HEK293 (cell line): ENCODE data around the gene BCL11B.

ENCODE experiments used
- PRDM1 ChIP-seq: fragments of 450-650 bp; formaldehyde crosslinking; IDR thresholded peaks from 2 replicates; pipeline ENCODE4; 2016; ENCODE audit warnings: missing biosample characterization, missing genetic modification characterization
- ZBTB8A ChIP-seq: fragments of 450-650 bp; formaldehyde crosslinking; IDR thresholded peaks from 2 replicates; pipeline ENCODE4 v1.5.1; 2016; ENCODE audit warnings: missing biosample characterization, missing genetic modification characterization
- ZFP3 ChIP-seq: fragments of 450-650 bp; formaldehyde crosslinking; IDR thresholded peaks from 2 replicates; pipeline ENCODE4 v1.5.1; 2016; ENCODE audit warnings: low read depth, missing biosample characterization, missing genetic modification characterization
- ZNF423 ChIP-seq: fragments of 450-650 bp; formaldehyde crosslinking; IDR thresholded peaks from 2 replicates; pipeline ENCODE4 v1.5.1; 2016; ENCODE audit warnings: missing biosample characterization, missing genetic modification characterization
- ZNF530 ChIP-seq: fragments of 450-650 bp; formaldehyde crosslinking; IDR thresholded peaks from 2 replicates; pipeline ENCODE4 v1.5.1; 2016; ENCODE audit warnings: low read depth, missing biosample characterization, missing genetic modification characterization
- ZNF768 ChIP-seq: fragments of 450-650 bp; formaldehyde crosslinking; IDR thresholded peaks from 2 replicates; pipeline ENCODE4 v1.5.1; 2018; ENCODE audit warnings: missing biosample characterization, mild to moderate bottlenecking, missing genetic modification characterization
- TF ChIP-seq, protein P1 (sequence below): fragments of 450-650 bp; IDR thresholded peaks from 2 replicates; pipeline ENCODE4 v1.5.1; 2018; ENCODE audit warnings: missing biosample characterization, mild to moderate bottlenecking, missing genetic modification characterization
- TF ChIP-seq, protein P2 (sequence below): fragments of 450-650 bp; formaldehyde crosslinking; IDR thresholded peaks from 2 replicates; pipeline ENCODE4 v1.5.1; 2016; ENCODE audit warnings: missing biosample characterization, missing genetic modification characterization
- TF ChIP-seq, protein P3 (sequence below): fragments of 450-650 bp; formaldehyde crosslinking; IDR thresholded peaks from 2 replicates; pipeline ENCODE4 v1.5.1; 2016; ENCODE audit warnings: missing biosample characterization, missing genetic modification characterization, low read depth
- TF ChIP-seq, protein P4 (sequence below): fragments of 450-650 bp; formaldehyde crosslinking; IDR thresholded peaks from 2 replicates; pipeline ENCODE4 v1.5.1; 2016; ENCODE audit warnings: missing biosample characterization, missing genetic modification characterization
- TF ChIP-seq, protein P5 (sequence below): fragments of 450-650 bp; formaldehyde crosslinking; IDR thresholded peaks from 2 replicates; pipeline ENCODE4 v1.5.1; 2017; ENCODE audit warnings: missing biosample characterization, missing genetic modification characterization
- TF ChIP-seq, protein P6 (sequence below): fragments of 450-650 bp; formaldehyde crosslinking; IDR thresholded peaks from 2 replicates; pipeline ENCODE4 v1.5.1; 2016; ENCODE audit warnings: missing biosample characterization, missing genetic modification characterization

DNA sequence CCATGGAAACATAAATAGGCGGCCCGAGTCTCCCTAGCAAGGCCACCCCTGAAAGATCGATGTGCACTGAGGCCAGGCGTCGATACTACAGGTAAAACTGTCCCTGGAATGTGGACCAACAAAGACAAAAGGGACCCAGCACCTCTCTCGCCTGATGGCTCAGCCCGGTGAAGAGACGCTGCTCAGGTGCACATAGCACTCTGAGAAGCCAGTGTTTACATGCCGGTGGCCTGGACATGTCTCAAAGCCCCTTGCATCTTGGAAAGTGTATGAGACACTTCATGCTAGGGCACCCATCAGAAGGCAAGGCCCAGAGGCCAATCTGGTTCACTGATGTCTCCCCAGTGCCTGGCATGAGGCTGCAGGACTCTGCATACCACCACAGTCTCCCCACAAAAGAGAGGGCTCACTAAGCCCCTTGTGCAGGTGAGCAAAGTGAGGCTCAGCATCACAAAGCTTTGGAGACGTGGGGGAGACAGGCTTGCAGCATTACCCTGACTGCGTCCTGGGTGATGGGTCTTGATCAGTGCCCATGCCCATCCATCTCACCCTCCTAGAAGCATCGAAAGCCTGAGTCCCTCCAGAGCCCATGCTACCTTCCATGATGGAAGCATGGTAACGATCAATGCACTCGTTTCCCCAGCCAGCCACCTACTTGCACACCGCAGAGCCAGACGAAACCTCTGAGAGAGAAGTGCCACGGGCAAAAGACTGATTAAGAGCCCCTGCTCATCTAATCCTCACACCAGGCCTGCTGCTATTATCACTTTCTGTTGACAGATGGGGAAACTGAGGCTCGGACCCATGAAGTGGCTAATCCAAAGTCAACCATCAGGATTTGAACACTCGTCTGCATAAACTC is 16.1 kb downstream of the BCL11B start:
- TF ChIP-seq ZNF530 (tag by site-specific recombination) = no peak
- TF ChIP-seq, protein P1, sequence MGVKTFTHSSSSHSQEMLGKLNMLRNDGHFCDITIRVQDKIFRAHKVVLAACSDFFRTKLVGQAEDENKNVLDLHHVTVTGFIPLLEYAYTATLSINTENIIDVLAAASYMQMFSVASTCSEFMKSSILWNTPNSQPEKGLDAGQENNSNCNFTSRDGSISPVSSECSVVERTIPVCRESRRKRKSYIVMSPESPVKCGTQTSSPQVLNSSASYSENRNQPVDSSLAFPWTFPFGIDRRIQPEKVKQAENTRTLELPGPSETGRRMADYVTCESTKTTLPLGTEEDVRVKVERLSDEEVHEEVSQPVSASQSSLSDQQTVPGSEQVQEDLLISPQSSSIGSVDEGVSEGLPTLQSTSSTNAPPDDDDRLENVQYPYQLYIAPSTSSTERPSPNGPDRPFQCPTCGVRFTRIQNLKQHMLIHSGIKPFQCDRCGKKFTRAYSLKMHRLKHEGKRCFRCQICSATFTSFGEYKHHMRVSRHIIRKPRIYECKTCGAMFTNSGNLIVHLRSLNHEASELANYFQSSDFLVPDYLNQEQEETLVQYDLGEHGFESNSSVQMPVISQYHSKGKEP (tag by site-specific recombination) = no peak
- no peak for TF ChIP-seq ZNF768 (tag by site-specific recombination)
- TF ChIP-seq, protein P2, sequence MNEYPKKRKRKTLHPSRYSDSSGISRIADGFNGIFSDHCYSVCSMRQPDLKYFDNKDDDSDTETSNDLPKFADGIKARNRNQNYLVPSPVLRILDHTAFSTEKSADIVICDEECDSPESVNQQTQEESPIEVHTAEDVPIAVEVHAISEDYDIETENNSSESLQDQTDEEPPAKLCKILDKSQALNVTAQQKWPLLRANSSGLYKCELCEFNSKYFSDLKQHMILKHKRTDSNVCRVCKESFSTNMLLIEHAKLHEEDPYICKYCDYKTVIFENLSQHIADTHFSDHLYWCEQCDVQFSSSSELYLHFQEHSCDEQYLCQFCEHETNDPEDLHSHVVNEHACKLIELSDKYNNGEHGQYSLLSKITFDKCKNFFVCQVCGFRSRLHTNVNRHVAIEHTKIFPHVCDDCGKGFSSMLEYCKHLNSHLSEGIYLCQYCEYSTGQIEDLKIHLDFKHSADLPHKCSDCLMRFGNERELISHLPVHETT = no peak
- TF ChIP-seq, protein P3, sequence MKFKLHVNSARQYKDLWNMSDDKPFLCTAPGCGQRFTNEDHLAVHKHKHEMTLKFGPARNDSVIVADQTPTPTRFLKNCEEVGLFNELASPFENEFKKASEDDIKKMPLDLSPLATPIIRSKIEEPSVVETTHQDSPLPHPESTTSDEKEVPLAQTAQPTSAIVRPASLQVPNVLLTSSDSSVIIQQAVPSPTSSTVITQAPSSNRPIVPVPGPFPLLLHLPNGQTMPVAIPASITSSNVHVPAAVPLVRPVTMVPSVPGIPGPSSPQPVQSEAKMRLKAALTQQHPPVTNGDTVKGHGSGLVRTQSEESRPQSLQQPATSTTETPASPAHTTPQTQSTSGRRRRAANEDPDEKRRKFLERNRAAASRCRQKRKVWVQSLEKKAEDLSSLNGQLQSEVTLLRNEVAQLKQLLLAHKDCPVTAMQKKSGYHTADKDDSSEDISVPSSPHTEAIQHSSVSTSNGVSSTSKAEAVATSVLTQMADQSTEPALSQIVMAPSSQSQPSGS (tag by site-specific recombination) = no peak
- TF ChIP-seq, protein P4, sequence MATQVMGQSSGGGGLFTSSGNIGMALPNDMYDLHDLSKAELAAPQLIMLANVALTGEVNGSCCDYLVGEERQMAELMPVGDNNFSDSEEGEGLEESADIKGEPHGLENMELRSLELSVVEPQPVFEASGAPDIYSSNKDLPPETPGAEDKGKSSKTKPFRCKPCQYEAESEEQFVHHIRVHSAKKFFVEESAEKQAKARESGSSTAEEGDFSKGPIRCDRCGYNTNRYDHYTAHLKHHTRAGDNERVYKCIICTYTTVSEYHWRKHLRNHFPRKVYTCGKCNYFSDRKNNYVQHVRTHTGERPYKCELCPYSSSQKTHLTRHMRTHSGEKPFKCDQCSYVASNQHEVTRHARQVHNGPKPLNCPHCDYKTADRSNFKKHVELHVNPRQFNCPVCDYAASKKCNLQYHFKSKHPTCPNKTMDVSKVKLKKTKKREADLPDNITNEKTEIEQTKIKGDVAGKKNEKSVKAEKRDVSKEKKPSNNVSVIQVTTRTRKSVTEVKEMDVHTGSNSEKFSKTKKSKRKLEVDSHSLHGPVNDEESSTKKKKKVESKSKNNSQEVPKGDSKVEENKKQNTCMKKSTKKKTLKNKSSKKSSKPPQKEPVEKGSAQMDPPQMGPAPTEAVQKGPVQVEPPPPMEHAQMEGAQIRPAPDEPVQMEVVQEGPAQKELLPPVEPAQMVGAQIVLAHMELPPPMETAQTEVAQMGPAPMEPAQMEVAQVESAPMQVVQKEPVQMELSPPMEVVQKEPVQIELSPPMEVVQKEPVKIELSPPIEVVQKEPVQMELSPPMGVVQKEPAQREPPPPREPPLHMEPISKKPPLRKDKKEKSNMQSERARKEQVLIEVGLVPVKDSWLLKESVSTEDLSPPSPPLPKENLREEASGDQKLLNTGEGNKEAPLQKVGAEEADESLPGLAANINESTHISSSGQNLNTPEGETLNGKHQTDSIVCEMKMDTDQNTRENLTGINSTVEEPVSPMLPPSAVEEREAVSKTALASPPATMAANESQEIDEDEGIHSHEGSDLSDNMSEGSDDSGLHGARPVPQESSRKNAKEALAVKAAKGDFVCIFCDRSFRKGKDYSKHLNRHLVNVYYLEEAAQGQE (tag by site-specific recombination) = no peak
- TF ChIP-seq ZNF423 = no peak
- TF ChIP-seq, protein P5, sequence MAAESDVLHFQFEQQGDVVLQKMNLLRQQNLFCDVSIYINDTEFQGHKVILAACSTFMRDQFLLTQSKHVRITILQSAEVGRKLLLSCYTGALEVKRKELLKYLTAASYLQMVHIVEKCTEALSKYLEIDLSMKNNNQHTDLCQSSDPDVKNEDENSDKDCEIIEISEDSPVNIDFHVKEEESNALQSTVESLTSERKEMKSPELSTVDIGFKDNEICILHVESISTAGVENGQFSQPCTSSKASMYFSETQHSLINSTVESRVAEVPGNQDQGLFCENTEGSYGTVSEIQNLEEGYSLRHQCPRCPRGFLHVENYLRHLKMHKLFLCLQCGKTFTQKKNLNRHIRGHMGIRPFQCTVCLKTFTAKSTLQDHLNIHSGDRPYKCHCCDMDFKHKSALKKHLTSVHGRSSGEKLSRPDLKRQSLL (tag by site-specific recombination) = no peak
- TF ChIP-seq, protein P6, sequence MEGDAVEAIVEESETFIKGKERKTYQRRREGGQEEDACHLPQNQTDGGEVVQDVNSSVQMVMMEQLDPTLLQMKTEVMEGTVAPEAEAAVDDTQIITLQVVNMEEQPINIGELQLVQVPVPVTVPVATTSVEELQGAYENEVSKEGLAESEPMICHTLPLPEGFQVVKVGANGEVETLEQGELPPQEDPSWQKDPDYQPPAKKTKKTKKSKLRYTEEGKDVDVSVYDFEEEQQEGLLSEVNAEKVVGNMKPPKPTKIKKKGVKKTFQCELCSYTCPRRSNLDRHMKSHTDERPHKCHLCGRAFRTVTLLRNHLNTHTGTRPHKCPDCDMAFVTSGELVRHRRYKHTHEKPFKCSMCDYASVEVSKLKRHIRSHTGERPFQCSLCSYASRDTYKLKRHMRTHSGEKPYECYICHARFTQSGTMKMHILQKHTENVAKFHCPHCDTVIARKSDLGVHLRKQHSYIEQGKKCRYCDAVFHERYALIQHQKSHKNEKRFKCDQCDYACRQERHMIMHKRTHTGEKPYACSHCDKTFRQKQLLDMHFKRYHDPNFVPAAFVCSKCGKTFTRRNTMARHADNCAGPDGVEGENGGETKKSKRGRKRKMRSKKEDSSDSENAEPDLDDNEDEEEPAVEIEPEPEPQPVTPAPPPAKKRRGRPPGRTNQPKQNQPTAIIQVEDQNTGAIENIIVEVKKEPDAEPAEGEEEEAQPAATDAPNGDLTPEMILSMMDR (tag by site-specific recombination) = no peak
- TF ChIP-seq ZFP3 = no peak
- no peak for TF ChIP-seq PRDM1 (tag by site-specific recombination)
- TF ChIP-seq ZBTB8A (tag by site-specific recombination) = no peak
